RWPE1 (cell line): ENCODE results near the gene RIPK3.
"Not testable (repeated sequence)": the region's sequence is repeated elsewhere in the genome, so short reads cannot be mapped to it uniquely, and the experiment has no call there.

Source experiments
- CTCF ChIA-PET: fragments of 350-600 bp; sonication (Branson Sonifier 250); formaldehyde crosslinking; extraction: SDS; loops from one replicate; lab custom pipeline; 2021; lab: Yijun Ruan, JAX
- POLR2A ChIA-PET: fragments of 400-600 bp; formaldehyde crosslinking; extraction: SDS; loops from one replicate; lab custom pipeline; 2020; ENCODE audit warnings: antibody characterized with exemption; ENCODE audit not compliant: low non-redundant PET; lab: Yijun Ruan, JAX
- DNase-seq: peaks from one replicate; pipeline ENCODE4 v3.0.0; 2012; ENCODE audit warnings: low spot score
- H3K27ac ChIP-seq: fragments of 450-650 bp; 2 replicates; pipeline ENCODE4 v1.5.1; 2017
- CTCF ChIP-seq: fragments of 450-650 bp; conservative IDR thresholded peaks from 2 replicates; pipeline ENCODE4 v1.5.1; 2017; ENCODE audit warnings: low read depth, mild to moderate bottlenecking

Gene RIPK3

DNA sequence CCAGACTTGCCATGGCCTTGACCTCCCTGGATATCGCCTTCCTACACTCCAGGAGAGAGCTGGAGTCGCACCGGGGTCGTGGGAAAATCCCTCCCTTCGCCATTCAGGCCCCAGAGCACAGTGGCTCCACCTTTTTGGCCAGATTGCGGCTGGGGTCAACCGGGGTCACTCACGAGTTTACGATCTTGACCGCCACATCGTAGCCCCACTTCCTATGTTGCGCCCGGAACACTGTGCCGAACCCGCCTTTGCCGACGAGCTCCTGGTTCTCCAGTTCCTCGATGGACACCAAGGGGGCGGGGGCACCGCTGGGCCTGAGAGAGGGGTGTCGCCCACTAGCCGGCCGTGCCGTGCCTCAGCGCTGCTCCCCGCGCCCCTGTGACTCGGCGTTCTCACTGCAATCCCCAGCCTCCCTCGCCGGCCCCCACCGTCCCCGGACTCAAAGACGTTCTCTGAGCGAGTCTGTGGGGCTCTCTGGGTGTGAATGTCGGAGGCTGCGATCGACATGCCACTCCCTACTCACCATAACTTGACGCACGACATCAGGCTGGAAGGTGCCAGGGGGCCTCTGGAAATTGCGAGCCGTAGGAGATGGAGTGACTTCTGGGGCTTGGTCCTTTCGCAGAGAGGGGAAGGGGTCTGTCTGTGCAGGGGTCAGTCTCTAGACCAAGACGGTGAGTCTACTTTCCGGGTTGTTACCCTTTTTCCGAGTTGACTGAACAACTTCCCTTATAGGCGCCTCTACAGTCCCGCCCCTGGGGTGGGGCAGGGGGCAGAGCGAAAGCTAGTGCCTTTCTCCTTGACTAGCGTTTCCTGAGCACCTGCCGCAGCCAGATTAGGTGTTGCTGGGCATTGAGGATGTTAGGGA is at the start of gene RIPK3:
Gene RIPK3 (minus strand): TSS at position 708 of the 868 bp plus-strand sequence. CDS start 165 bp downstream, at position 543.
- TF ChIP-seq CTCF, result no peak
- H3K27ac ChIP-seq, result no peak within 1 kb of the TSS
- ChIA-PET POLR2A (no interaction called here), CTCF (interaction anchor here (1.7 kb wide), 1 partner anchor 92 kb away, joined by 6 read pairs; no protein-coding TSS in a partner anchor)
- no peak for DNase-seq

- no peak for TF ChIP-seq CTCF
- no peak for DNase-seq
- no peak overlapping the region for H3K27ac ChIP-seq
- ChIA-PET CTCF (no interaction called here), POLR2A (no interaction called here)
Observed at GRCh38 chr14:24389226-24389848, 49.5 kb upstream of the RIPK3 start.

DNA sequence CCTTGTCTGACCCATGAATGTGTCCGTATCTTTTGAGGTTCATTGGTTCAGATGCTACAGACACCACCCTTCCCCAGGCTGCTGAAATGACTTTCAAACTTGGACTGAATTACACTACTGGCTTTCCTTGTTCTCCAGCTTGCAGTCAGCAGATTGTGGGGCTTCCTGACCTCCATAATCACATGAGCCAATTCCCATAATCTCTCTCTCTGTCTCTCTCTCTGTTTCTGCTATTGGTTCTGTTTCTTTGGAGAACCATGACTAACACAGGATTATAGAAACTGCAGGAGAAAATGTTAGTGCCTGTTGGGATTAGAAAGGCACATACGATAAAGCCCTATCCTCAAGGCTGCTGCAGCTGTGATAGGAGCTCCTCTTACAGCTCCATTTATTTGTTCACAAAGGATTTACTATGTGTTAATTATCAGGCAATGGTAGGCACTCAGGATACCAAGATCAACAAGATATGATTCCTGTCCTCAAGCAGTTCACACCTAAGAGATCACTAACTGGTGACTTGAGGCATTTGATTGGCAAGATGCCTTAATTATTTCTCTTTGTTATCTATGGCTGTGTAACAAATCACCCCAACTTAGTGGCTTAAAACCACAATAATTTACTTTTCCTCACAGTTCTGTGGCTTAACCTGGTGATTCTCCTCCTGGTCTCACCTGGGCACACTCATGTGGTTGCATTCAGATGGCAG is 48.8 kb upstream of the RIPK3 start:
- no peak overlapping the region for H3K27ac ChIP-seq
- no peak for TF ChIP-seq CTCF
- no peak for DNase-seq
- ChIA-PET CTCF (interaction anchor here (0.6 kb wide), 1 partner anchor 20 kb away, joined by 3 read pairs; no protein-coding TSS in a partner anchor), POLR2A (no interaction called here)

- DNase-seq, POLR2A ChIA-PET, CTCF ChIA-PET, H3K27ac ChIP-seq: not testable (repeated sequence)
Observed at GRCh38 chr14:24387579-24387978, 47.8 kb upstream of the RIPK3 start.

DNA sequence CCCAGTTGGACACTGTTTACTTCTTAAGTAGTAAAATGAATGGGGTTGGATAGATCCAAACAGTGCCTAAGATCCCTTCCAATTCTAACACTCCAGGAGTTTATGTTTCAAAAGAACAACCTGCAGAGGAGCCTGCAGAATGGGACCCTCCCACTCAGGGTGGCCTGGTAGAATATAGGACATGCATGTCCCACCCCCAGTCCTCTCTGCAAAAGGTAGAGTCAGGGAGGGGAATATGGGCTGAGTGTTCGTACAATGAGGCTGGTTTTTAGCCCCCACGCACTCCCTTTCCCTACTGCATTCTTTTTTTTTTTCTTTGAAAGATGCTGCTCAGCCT is 47.2 kb upstream of the RIPK3 start:
- no peak for DNase-seq
- ChIA-PET POLR2A (no interaction called here), CTCF (no interaction called here)
- TF ChIP-seq CTCF, result no peak
- no peak overlapping the region for H3K27ac ChIP-seq

DNA sequence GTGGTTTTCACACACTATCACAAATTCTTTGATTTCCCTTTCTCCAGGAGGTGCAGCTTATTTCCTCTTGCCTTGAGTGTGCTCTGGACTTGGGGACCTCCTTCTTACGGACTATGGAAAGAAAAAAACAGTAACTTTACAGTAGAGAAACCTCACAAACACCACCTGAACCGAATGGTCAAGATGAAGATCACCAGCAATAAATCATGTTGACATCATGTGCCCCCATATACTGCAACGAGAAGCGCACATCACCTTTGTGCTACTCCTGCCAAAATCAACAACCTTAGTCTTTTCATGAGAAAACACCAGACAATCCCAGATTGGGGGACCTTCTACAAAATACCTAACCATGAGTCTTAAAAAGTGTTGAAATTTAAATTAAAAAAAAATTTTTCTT is 45.7 kb upstream of the RIPK3 start:
- POLR2A ChIA-PET, result interaction anchor here (0.6 kb wide), 1 partner anchor 77 kb away, joined by 3 read pairs; no protein-coding TSS in a partner anchor
- H3K27ac ChIP-seq, result no peak overlapping the region
- CTCF ChIA-PET, result interaction anchor here (1.0 kb wide), 1 partner anchor 52 kb away, joined by 3 read pairs; no protein-coding TSS in a partner anchor
- no peak for DNase-seq
- no peak for TF ChIP-seq CTCF
